Mesendoderm (in vitro differentiated cells): ENCODE results near the gene SEPTIN7.

Source experiments
- DNase-seq: peaks from one replicate; pipeline ENCODE4 v3.0.0; 2013
- H2AK5ac ChIP-seq: 2 replicates; pipeline ENCODE4 v1.6.1; 2013; ENCODE audit warnings: low read length, inconsistent platforms
- H2BK120ac ChIP-seq: 2 replicates; pipeline ENCODE4 v1.6.1; 2013; ENCODE audit warnings: low read depth, mild to moderate bottlenecking, low read length, moderate library complexity, mixed read lengths
- H2BK15ac ChIP-seq: replicated peaks from 2 replicates; pipeline ENCODE4 v1.6.1; 2013; ENCODE audit warnings: low read depth, mild to moderate bottlenecking, moderate library complexity
- H2BK5ac ChIP-seq: 2 replicates; pipeline ENCODE4 v1.6.1; 2013; ENCODE audit warnings: low read length, inconsistent platforms
- H3K18ac ChIP-seq: 2 replicates; pipeline ENCODE4 v1.6.1; 2013; ENCODE audit warnings: mild to moderate bottlenecking, low read length, mixed read lengths
- H3K23ac ChIP-seq: one replicate; pipeline ENCODE4 v1.6.1; 2013; ENCODE audit warnings: low read length
- H3K27ac ChIP-seq: 2 replicates; pipeline ENCODE4 v1.5.1; 2013; ENCODE audit warnings: low read depth, mild to moderate bottlenecking, inconsistent platforms, low read length, moderate library complexity
- H3K27me3 ChIP-seq: 2 replicates; pipeline ENCODE4 v1.6.1; 2013; ENCODE audit warnings: low read length, control low read depth, mild to moderate bottlenecking, inconsistent platforms; ENCODE audit not compliant: insufficient read depth, poor library complexity
- H3K36me3 ChIP-seq: 2 replicates; pipeline ENCODE4 v1.6.1; 2013; ENCODE audit warnings: low read length, inconsistent platforms; ENCODE audit not compliant: control insufficient read depth, insufficient read depth
- H3K4ac ChIP-seq: one replicate; pipeline ENCODE4 v1.6.1; 2013; ENCODE audit warnings: low read depth, mild to moderate bottlenecking, low read length, moderate library complexity
- H3K4me1 ChIP-seq: 2 replicates; pipeline ENCODE4 v1.6.1; 2013; ENCODE audit warnings: low read depth, low read length, inconsistent platforms; ENCODE audit not compliant: control insufficient read depth
- H3K4me2 ChIP-seq: 2 replicates; pipeline ENCODE4 v1.6.1; 2013; ENCODE audit warnings: low read length
- H3K4me3 ChIP-seq: 2 replicates; pipeline ENCODE4 v1.5.1; 2013; ENCODE audit warnings: mild to moderate bottlenecking, low read length
- H3K56ac ChIP-seq: one replicate; pipeline ENCODE4 v1.6.1; 2013; ENCODE audit warnings: low read length
- H3K79me1 ChIP-seq: 2 replicates; pipeline ENCODE4 v1.6.1; 2013; ENCODE audit warnings: low read length, inconsistent platforms
- H3K79me2 ChIP-seq: 2 replicates; pipeline ENCODE4 v1.6.1; 2013; ENCODE audit warnings: mild to moderate bottlenecking, low read length; ENCODE audit not compliant: control insufficient read depth, insufficient read depth
- H3K9ac ChIP-seq: 2 replicates; pipeline ENCODE4 v1.6.1; 2013; ENCODE audit warnings: low read length, inconsistent platforms
- H4K5ac ChIP-seq: one replicate; pipeline ENCODE4 v1.6.1; 2013; ENCODE audit warnings: low read length
- H4K8ac ChIP-seq: one replicate; pipeline ENCODE4 v1.6.1; 2013; ENCODE audit warnings: low read depth, mild to moderate bottlenecking, control low read depth, low read length, moderate library complexity
- WGBS: extraction: QIAGEN DNeasy Blood & Tissue Kit; methylation state at CpG from one replicate; pipeline ENCODE4 v1.1.7; 2013; ENCODE audit warnings: low lambda C conversion rate, missing lambda C conversion rate; ENCODE audit not compliant: insufficient coverage; ENCODE audit errors: extremely low coverage; 5-methylcytosine and 5-hydroxymethylcytosine counted together

SEPTIN7 gene

DNA sequence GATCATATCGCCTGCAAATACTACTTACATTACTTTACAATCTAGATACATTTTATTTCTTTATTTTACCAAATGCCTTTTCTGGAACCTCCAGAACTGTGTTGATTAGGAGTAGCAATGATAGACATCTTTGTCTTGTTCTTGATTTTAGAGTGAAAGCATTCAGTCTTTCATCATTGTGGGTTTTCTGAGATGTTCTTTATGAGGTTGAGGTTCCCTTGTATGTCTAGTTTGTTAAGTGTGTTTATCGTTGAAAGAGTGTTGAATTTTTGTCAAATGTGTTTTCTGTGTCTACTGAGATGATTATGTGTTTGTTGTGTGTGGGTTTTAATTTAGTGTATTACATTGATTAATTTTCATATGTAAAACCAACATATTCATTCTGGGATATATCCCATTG, 17.1 kb downstream of the SEPTIN7 start:
- Histone ChIP-seq H4K5ac (no peak overlapping the region), H3K79me1 (peaks cover 1% of the 10 kb centered on the region), H3K4me2 (no peak overlapping the region), H2BK120ac (no peak overlapping the region), H3K56ac (no peak overlapping the region), H2BK5ac (no peak overlapping the region), H4K8ac (no peak overlapping the region), H3K4ac (no peak overlapping the region), H3K18ac (no peak overlapping the region), H3K79me2 (peaks cover 72% of the 10 kb centered on the region), H3K4me3 (no peak overlapping the region), H2BK15ac (no peak overlapping the region), H3K9ac (no peak overlapping the region), H3K27ac (no peak overlapping the region), H2AK5ac (no peak overlapping the region), H3K23ac (no peak overlapping the region), H3K36me3 (no peaks in the 10 kb centered on the region), H3K27me3 (no peaks in the 10 kb centered on the region), H3K4me1 (peaks cover 2% of the 10 kb centered on the region)
- 100% methylated on average over 1 of the region's 2 CpGs for WGBS
- DNase-seq: no peak

DNA sequence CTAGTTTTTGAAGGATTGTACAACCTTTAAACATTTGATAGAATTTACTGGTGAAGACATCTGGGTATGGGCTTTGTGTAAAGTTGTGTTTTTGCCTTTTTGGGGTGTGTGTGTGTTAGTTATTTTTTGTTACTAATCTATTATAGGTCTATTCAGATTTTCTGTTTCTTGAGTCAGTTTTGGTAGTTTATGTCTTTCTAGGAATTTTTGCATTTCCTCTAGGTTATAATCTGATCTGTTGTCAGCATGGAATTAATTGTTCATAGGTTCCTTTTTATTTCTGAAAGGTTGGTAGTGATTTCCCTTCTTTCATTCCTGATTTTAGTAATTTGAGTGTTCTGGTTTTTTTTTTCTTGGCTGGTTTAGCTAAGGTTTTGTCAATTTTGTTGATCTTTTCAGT, 17.7 kb downstream of the SEPTIN7 start:
- no peak overlapping the region for H3K56ac ChIP-seq
- no peak overlapping the region for H4K5ac ChIP-seq
- no peak overlapping the region for H3K23ac ChIP-seq
- no peak overlapping the region for H4K8ac ChIP-seq
- no peaks in the 10 kb centered on the region for H3K27me3 ChIP-seq
- no peak for DNase-seq
- H3K4me2 ChIP-seq: no peak overlapping the region
- H2BK120ac ChIP-seq: no peak overlapping the region
- H3K18ac ChIP-seq: no peak overlapping the region
- peaks cover 70% of the 10 kb centered on the region for H3K79me2 ChIP-seq
- no peak overlapping the region for H3K4ac ChIP-seq
- H3K27ac ChIP-seq: no peak overlapping the region
- H2BK5ac ChIP-seq: no peak overlapping the region
- H2BK15ac ChIP-seq: no peak overlapping the region
- H3K4me1 ChIP-seq: peaks cover 2% of the 10 kb centered on the region
- H3K4me3 ChIP-seq: no peak overlapping the region
- no peak overlapping the region for H2AK5ac ChIP-seq
- H3K36me3 ChIP-seq: no peaks in the 10 kb centered on the region
- no peak overlapping the region for H3K9ac ChIP-seq
- H3K79me1 ChIP-seq: peaks cover 1% of the 10 kb centered on the region

DNA sequence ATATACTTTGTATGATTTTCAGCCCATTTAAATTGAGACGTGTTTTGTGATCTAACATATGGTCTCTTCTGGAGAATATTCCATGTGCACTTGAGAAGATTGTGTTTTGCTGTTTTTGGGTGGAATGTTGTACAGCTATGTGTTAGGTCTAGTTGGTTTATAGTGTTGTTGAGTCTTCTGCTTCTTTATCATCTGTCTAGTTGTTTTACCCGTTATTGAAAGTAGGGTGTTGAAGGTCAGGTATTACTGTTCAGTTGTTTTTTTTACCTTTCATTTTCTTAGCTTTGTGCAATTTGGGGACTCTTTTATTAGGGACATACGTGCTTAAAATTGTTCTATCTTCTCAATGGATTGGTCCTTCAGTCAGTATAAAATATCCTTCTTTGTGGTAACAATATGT, 18.5 kb downstream of the SEPTIN7 start:
- no CpG with 5 or more reads among the region's 3 CpGs for WGBS
- Histone ChIP-seq H3K4ac (no peak overlapping the region), H2BK5ac (no peak overlapping the region), H3K27ac (no peak overlapping the region), H3K79me1 (peaks cover 1% of the 10 kb centered on the region), H3K56ac (no peak overlapping the region), H3K4me2 (no peak overlapping the region), H4K8ac (no peak overlapping the region), H3K4me3 (no peak overlapping the region), H3K23ac (no peak overlapping the region), H2BK120ac (no peak overlapping the region), H4K5ac (no peak overlapping the region), H2BK15ac (no peak overlapping the region), H3K27me3 (no peaks in the 10 kb centered on the region), H3K36me3 (no peaks in the 10 kb centered on the region), H3K9ac (no peak overlapping the region), H3K79me2 (peaks cover 70% of the 10 kb centered on the region), H3K4me1 (peaks cover 2% of the 10 kb centered on the region), H2AK5ac (no peak overlapping the region), H3K18ac (no peak overlapping the region)
- DNase-seq: no peak

DNA sequence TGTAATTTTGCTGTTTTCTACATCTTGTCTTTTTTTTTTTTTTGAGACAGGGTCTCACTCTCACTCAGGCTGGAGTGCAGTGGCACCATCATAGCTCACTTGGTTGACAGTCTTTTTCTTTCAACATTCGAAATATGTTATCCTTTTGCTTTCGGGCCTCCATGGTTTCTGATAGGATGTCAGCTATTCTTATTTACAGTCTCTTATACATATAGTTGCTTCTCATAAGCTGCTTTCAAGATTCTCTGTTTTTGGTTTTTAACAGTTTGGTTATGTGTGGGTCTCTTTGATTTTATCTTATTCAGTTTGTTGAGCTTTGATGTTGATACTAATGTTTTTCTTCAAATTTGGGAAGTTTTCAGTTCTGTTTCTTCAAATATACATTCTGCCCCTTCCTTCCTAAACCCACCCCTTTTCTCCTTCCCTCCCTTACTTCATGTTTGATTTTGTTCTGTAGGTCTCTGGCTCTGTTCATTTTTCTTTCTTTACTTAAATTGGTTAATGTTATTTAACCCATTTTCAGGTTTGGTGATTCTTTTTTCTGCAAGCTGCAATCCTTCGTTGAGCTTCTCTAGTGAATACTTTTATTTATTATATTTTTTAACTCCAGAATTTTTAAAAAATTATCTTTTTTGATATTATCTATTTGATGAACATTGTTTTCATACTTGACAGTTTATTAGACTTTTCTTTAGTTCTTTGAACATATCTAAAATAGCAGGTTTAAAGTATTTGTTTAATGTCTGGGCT, 19.3 kb downstream of the SEPTIN7 start:
- Histone ChIP-seq H2BK120ac (no peak overlapping the region), H3K4ac (no peak overlapping the region), H3K79me2 (peaks cover 67% of the 10 kb centered on the region), H3K4me1 (peaks cover 2% of the 10 kb centered on the region), H3K27me3 (no peaks in the 10 kb centered on the region), H4K5ac (no peak overlapping the region), H3K4me2 (no peak overlapping the region), H3K36me3 (no peaks in the 10 kb centered on the region), H4K8ac (no peak overlapping the region), H3K9ac (no peak overlapping the region), H2BK5ac (no peak overlapping the region), H3K56ac (no peak overlapping the region), H3K4me3 (no peak overlapping the region), H2AK5ac (no peak overlapping the region), H3K27ac (no peak overlapping the region), H2BK15ac (no peak overlapping the region), H3K18ac (no peak overlapping the region), H3K79me1 (peaks cover 1% of the 10 kb centered on the region), H3K23ac (no peak overlapping the region)
- WGBS: no CpG with 5 or more reads among the region's 3 CpGs
- DNase-seq: no peak

DNA sequence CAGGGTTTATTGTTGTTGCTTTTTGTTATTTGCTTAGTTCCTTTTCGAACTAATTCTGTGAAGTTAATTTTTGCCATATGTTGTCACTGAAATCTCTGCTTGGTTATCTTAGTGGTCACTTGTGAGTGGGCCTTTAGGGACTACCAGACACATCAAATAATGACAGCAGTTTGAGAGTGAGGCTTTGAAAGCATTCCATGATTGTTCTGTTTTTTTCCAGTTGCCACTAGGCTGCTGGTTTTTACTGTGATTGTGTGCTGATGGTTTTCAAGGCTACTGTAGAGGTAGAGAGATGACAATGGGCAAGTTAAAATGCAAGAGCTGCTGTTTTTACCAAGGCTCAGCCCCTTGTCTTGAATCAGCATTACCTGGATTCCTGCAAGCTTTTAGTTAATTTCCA, 20.0 kb downstream of the SEPTIN7 start:
- no peak overlapping the region for H3K56ac ChIP-seq
- no peak overlapping the region for H3K27ac ChIP-seq

DNA sequence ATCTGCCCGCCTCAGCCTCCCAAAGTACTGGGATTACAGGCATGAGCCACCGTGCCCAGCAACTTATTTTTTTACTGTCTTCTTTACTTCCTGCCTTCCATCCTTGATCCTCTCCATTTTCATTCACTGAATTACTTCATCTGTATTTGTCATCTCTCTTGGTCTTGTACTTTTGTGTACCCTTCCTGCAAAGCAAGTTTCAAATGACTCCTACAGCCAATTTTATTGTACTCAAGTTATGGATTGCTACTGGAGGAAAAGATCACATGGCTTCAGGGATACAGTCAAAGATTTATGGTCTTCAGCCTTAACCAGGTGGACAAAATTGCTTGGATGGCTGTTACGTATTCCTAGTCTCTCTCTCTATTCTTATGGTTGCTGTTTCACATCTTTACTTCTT, 22.6 kb downstream of the SEPTIN7 start:
- no CpG with 5 or more reads among the region's 3 CpGs for WGBS

More for the DNA sequence above, 20.0 kb downstream of the SEPTIN7 start:
- no peaks in the 10 kb centered on the region for H3K36me3 ChIP-seq
- H2BK5ac ChIP-seq: no peak overlapping the region
- H3K23ac ChIP-seq: no peak overlapping the region
- no peaks in the 10 kb centered on the region for H3K27me3 ChIP-seq
- H3K4me2 ChIP-seq: no peak overlapping the region
- WGBS: no CpG with 5 or more reads among the region's 1 CpG
- H3K9ac ChIP-seq: no peak overlapping the region
- H3K4me1 ChIP-seq: peaks cover 2% of the 10 kb centered on the region
- H3K4ac ChIP-seq: no peak overlapping the region
- no peak overlapping the region for H3K18ac ChIP-seq
- H3K79me2 ChIP-seq: peaks cover 68% of the 10 kb centered on the region
- H3K4me3 ChIP-seq: no peak overlapping the region
- no peak overlapping the region for H2BK15ac ChIP-seq
- no peak overlapping the region for H4K5ac ChIP-seq
- DNase-seq: peak; percentile 67
- H3K79me1 ChIP-seq: peaks cover 1% of the 10 kb centered on the region
- H2BK120ac ChIP-seq: no peak overlapping the region
- H2AK5ac ChIP-seq: no peak overlapping the region
- H4K8ac ChIP-seq: no peak overlapping the region

More for the DNA sequence above, 22.6 kb downstream of the SEPTIN7 start:
- Histone ChIP-seq H3K27me3 (no peaks in the 10 kb centered on the region), H3K36me3 (no peaks in the 10 kb centered on the region), H3K4me2 (no peak overlapping the region), H4K5ac (no peak overlapping the region), H3K9ac (no peak overlapping the region), H3K4me3 (no peak overlapping the region), H3K4ac (no peak overlapping the region), H3K23ac (no peak overlapping the region), H4K8ac (no peak overlapping the region), H2BK15ac (no peak overlapping the region), H2BK5ac (no peak overlapping the region), H3K4me1 (no peaks in the 10 kb centered on the region), H3K56ac (no peak overlapping the region), H3K79me1 (peaks cover 1% of the 10 kb centered on the region), H3K79me2 (peaks cover 57% of the 10 kb centered on the region), H3K27ac (no peak overlapping the region), H2AK5ac (no peak overlapping the region), H3K18ac (no peak overlapping the region), H2BK120ac (no peak overlapping the region)
- no peak for DNase-seq
